K562 (cell line): ENCODE data around the gene GPR55. TPM values are rescaled to one million over a fixed set of nuclear protein-coding genes. Genes with fewer than 3 reads are reported as not detected.

Experiments used
- ATAC-seq: fragments of 200-7000 bp; cut with Tn5 transposase; 3 replicates; pipeline ENCODE4 v1.9.1; 2020; ENCODE audit warnings: moderate library complexity
- BruUV-seq: library from RNA; stranded (reverse); fragments of 400-500 nt; replicated peaks from 2 replicates; lab custom pipeline; 2021; lab: Mats Ljungman, UMichigan
- CTCF ChIA-PET: fragments of 300-600 bp; formaldehyde crosslinking; extraction: SDS; loops from one replicate; lab custom pipeline; 2021; ENCODE audit warnings: low intra/inter-chr PET ratio; lab: Yijun Ruan, JAX
- POLR2A ChIA-PET: fragments of 300-600, 350-650 bp; sonication (Branson Sonifier 250); formaldehyde crosslinking; extraction: SDS; loops from one replicate; lab custom pipeline; 2021; ENCODE audit warnings: antibody characterized with exemption, inconsistent platforms; lab: Yijun Ruan, JAX
- DNase-seq, 4 experiments: peaks; one replicate each; pipeline versions ENCODE4 v3.0.0 to v3.0.0-alpha.2; 2011 to 2018; ENCODE audit warnings: low spot score in 3 of 4, mixed read lengths in 3 of 4; ENCODE audit errors: extremely low read depth in 1 of 4
- FAIRE-seq: peaks from 2 replicates; lab custom pipeline; 2011; peaks lifted over from hg19 to GRCh38; lab: Jason Lieb, UNC
- H2AFZ ChIP-seq: 2 replicates; pipeline ENCODE4 v1.6.0; 2011; ENCODE audit warnings: low read depth, low read length, control low read depth, inconsistent platforms
- H3K27ac ChIP-seq: fragments of 200-600 bp; 3 replicates; pipeline ENCODE4 v1.8.0; 2011; ENCODE audit warnings: low read depth, mild to moderate bottlenecking, control low read depth, inconsistent platforms, low read length, moderate library complexity, mixed read lengths; ENCODE audit errors: extremely low read depth
- H3K27me3 ChIP-seq, 2 experiments: fragments of 300-600 bp in 1 of 2; 2 replicates in 1 of 2; 3 replicates in 1 of 2; pipeline versions ENCODE4 v1.6.0 to v1.8.0; 2011; ENCODE audit warnings: inconsistent platforms in 2 of 2, low read length in 2 of 2, mild to moderate bottlenecking in 1 of 2, mixed read lengths in 1 of 2, moderate library complexity in 1 of 2; ENCODE audit not compliant: control insufficient read depth in 2 of 2, insufficient read depth in 2 of 2
- H3K36me3 ChIP-seq: fragments of 300-600 bp; 3 replicates; pipeline ENCODE4 v1.8.0; 2011; ENCODE audit warnings: mild to moderate bottlenecking, low read length, inconsistent platforms; ENCODE audit not compliant: control insufficient read depth, insufficient read depth
- H3K4me1 ChIP-seq, 2 experiments: fragments of 200-600 bp in 1 of 2; replicated peaks in 1 of 2; 2 replicates in 1 of 2; 3 replicates in 1 of 2; pipeline versions ENCODE4 v1.5.1 to v1.8.0; 2011; ENCODE audit warnings: inconsistent platforms in 2 of 2, low read length in 2 of 2, mild to moderate bottlenecking in 1 of 2, mixed read lengths in 1 of 2, moderate library complexity in 1 of 2; ENCODE audit not compliant: control insufficient read depth in 2 of 2, insufficient read depth in 2 of 2
- H3K4me2 ChIP-seq: 2 replicates; pipeline ENCODE4 v1.6.1; 2011; ENCODE audit warnings: low read length, control low read depth, inconsistent platforms, mixed read lengths; ENCODE audit not compliant: insufficient read depth
- H3K4me3 ChIP-seq: fragments of 200-600 bp; sonication (generic), shearing (Covaris generic); 2 replicates; pipeline ENCODE4 v1.5.1; 2016; ENCODE audit warnings: control low read depth, inconsistent platforms
- H3K79me2 ChIP-seq: fragments of 200-600 bp; 3 replicates; pipeline ENCODE4 v1.8.0; 2011; ENCODE audit warnings: low read length, inconsistent platforms; ENCODE audit not compliant: control insufficient read depth, insufficient read depth
- H3K9ac ChIP-seq, 2 experiments: 2 replicates each; pipeline versions ENCODE4 v1.6.0 to v1.6.1; 2011; ENCODE audit warnings: low read depth in 2 of 2, low read length in 2 of 2, control low read depth in 1 of 2, inconsistent platforms in 1 of 2, mild to moderate bottlenecking in 1 of 2, mixed read lengths in 1 of 2; ENCODE audit not compliant: insufficient read depth in 1 of 2
- H3K9me1 ChIP-seq: one replicate; pipeline ENCODE4 v1.6.0; 2011; ENCODE audit warnings: inconsistent platforms, mild to moderate bottlenecking, low read length, moderate library complexity; ENCODE audit not compliant: control insufficient read depth, insufficient read depth
- H3K9me3 ChIP-seq: replicated peaks from 2 replicates; pipeline ENCODE4 v1.5.1; 2011; ENCODE audit warnings: low read depth, low read length, inconsistent platforms; ENCODE audit not compliant: control insufficient read depth, insufficient read depth
- H4K20me1 ChIP-seq: replicated peaks from 2 replicates; pipeline ENCODE4 v1.6.1; 2011; ENCODE audit warnings: low read length, inconsistent platforms, mixed read lengths; ENCODE audit not compliant: control insufficient read depth, insufficient read depth
- BCL6 ChIP-seq: fragments of 250-450 bp; sonication (Bioruptor Pico); IDR thresholded peaks from 2 replicates; pipeline ENCODE4 v1.4.0; 2020
- BRCA1 ChIP-seq, 2 experiments: fragments of 450-650 bp in 1 of 2; sonication (generic) in 1 of 2; formaldehyde crosslinking in 1 of 2; IDR thresholded peaks; 2 replicates each; pipeline versions ENCODE4 v1.5.0 to v1.6.1; 2017 to 2020; ENCODE audit warnings: mild to moderate bottlenecking in 1 of 2, missing genetic modification reagents in 1 of 2
- CEBPG ChIP-seq, 3 experiments: fragments of 200-800 bp in 1 of 3; sonication (Bioruptor generic) in 1 of 3; sonication (generic) in 1 of 3; formaldehyde crosslinking in 1 of 3; IDR thresholded peaks in 2 of 3; conservative IDR thresholded peaks in 1 of 3; 2 replicates each; pipeline versions ENCODE4 v1.6.1 to v1.8.0; 2016 to 2022; ENCODE audit warnings: missing compliant biosample characterization in 2 of 3, missing genetic modification characterization in 2 of 3, mild to moderate bottlenecking in 1 of 3, missing genetic modification reagents in 1 of 3
- FOSL1 ChIP-seq: fragments of 200-800 bp; sonication (Bioruptor generic); conservative IDR thresholded peaks from 2 replicates; pipeline ENCODE4 v1.6.1; 2016; ENCODE audit warnings: missing genetic modification characterization, missing compliant biosample characterization
- NFXL1 ChIP-seq: fragments of 450-650 bp; formaldehyde crosslinking; IDR thresholded peaks from 2 replicates; pipeline ENCODE4 v1.4.0; 2021; ENCODE audit warnings: mild to moderate bottlenecking
- NRF1 ChIP-seq, 2 experiments: fragments of 450-650 bp; IDR thresholded peaks in 1 of 2; conservative IDR thresholded peaks in 1 of 2; 2 replicates each; pipeline ENCODE4 v1.6.1; 2014; ENCODE audit warnings: mild to moderate bottlenecking in 2 of 2
- POLR2B ChIP-seq: fragments of 450-650 bp; IDR thresholded peaks from 2 replicates; pipeline ENCODE4 v1.6.1; 2018; ENCODE audit warnings: low read depth; ENCODE audit not compliant: partially characterized antibody
- RBM15 ChIP-seq: fragments of 200-400 bp; formaldehyde crosslinking; IDR thresholded peaks from 2 replicates; pipeline ENCODE4 v1.6.1; 2018; ENCODE audit warnings: mild to moderate bottlenecking, low read length, moderate library complexity; ENCODE audit not compliant: insufficient read depth
- TGIF2 ChIP-seq: sonication (generic); formaldehyde crosslinking; IDR thresholded peaks from 2 replicates; pipeline ENCODE4 v1.8.1; 2022; ENCODE audit warnings: mild to moderate bottlenecking, missing genetic modification reagents, moderate library complexity
- TRIM24 ChIP-seq, 2 experiments: fragments of 450-650 bp; IDR thresholded peaks; 2 replicates each; pipeline ENCODE4 v1.6.1; 2016
- ZNF384 ChIP-seq: IDR thresholded peaks from 2 replicates; pipeline ENCODE4 v1.6.1; 2012; ENCODE audit warnings: low read depth, low read length, improper control_type of control experiment
- ZNF583 ChIP-seq: fragments of 250-450 bp; sonication (Bioruptor Pico); IDR thresholded peaks from 2 replicates; pipeline ENCODE4 v1.4.0; 2020
- WGBS: fragments of 100-300 bp; shearing (Covaris generic); methylation state at CpG from one replicate; pipeline ENCODE4 v1.1.6; 2016; ENCODE audit warnings: low coverage, mixed read lengths; ENCODE audit not compliant: insufficient coverage; ENCODE audit errors: missing lambda C conversion rate; 5-methylcytosine and 5-hydroxymethylcytosine counted together
- in situ Hi-C: fragments of 300-500 bp; cut with MboI; formaldehyde crosslinking; loops from 4 replicates; pipeline ENCODE4 v1.15.0; 2018; ENCODE audit warnings: inconsistent platforms, mixed read lengths
- intact Hi-C: fragments of 100-400 bp; cut with micrococcal nuclease; formaldehyde crosslinking; loops from 2 replicates; pipeline ENCODE4 v1.14.2; 2022
- polyA plus RNA-seq, 8 experiments: library from polyadenylated mRNA; depleted of rRNA in 4 of 8; stranded (reverse) in 5 of 8; unstranded in 3 of 8; fragments of >200 nt; fragmentation: Nextera tagmentation in 2 of 8; fragmentation: Illumina TruSeq in 1 of 8; extraction: Ambion mirVana in 2 of 8; extraction: Trizol in 1 of 8; gene quantifications; 2 replicates each; pipeline versions ENCODE4 v1.2.1 to v1.2.3, GENCODE V29; 2011 to 2014; ENCODE audit warnings: inconsistent platforms in 1 of 8, missing spikeins in 1 of 8
- total RNA-seq, 7 experiments: library from RNA; depleted of rRNA in 6 of 7; stranded (reverse); fragments of >200 nt in 6 of 7; fragmentation: Illumina TruSeq in 2 of 7; extraction: Trizol in 2 of 7; gene quantifications; 2 replicates each; pipeline versions ENCODE4 v1.2.1 to v1.2.3, GENCODE V29; 2011 to 2021; ENCODE audit warnings: low replicate concordance in 1 of 7
- TF ChIP-seq, protein P1 (sequence below): fragments of 250-450 bp; sonication (Bioruptor Pico); IDR thresholded peaks from 2 replicates; pipeline ENCODE4 v1.9.0; 2021; ENCODE audit warnings: mild to moderate bottlenecking
- TF ChIP-seq, protein P2 (sequence below), 2 experiments: IDR thresholded peaks; 2 replicates each; pipeline ENCODE4 v1.6.1; 2011; ENCODE audit warnings: borderline replicate concordance in 1 of 2, control low read depth in 1 of 2, low read depth in 1 of 2, low read length in 1 of 2, mild to moderate bottlenecking in 1 of 2, mixed read lengths in 1 of 2, moderate library complexity in 1 of 2; ENCODE audit not compliant: insufficient read depth in 1 of 2, insufficient read length in 1 of 2, poor library complexity in 1 of 2, severe bottlenecking in 1 of 2; ENCODE audit errors: extremely low read depth in 1 of 2

GPR55 gene
- total and polyA plus RNA-seq, 9 of the 15 experiments (the other 6 are each of a cell fraction or from before 2014, with no cell fraction given) = 0.11 to 0.49 (median 0.27) TPM

DNA sequence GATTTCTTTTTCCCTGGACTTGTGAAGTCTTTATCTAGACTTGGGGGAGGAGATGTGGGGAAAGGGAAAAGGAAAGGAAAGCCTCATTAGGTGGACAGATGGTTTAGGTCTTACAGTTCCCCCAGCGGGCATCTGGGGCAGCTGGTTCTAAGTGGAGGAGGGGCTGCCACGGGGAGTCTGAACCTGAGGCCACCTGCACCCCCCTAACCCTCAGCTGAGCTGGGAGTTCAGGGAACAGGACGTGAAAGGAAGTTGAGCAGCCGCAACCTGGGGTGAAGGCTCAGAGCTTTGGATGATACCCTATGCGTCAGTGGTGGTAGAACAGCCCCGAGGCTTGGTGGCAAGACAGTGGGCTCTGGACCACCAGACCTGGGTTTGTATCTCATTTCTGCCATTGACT lies 33.5 kb downstream of the GPR55 start:
- Histone ChIP-seq H2AFZ (no peak overlapping the region), H3K36me3 (no peaks in the 10 kb centered on the region), H3K4me2 (no peak overlapping the region), H3K79me2 (no peaks in the 10 kb centered on the region), H3K27ac (no peak overlapping the region), H3K9me1 (no peaks in the 10 kb centered on the region), H4K20me1 (no peaks in the 10 kb centered on the region), H3K9ac (no peak overlapping the region), H3K9me3 (no peaks in the 10 kb centered on the region), H3K4me3 (no peak overlapping the region), H3K4me1 (peaks cover 0 to 3% of the 10 kb centered on the region in 2 experiments; a peak in 3 of 5 replicates), H3K27me3 (peaks cover 2 to 49% of the 10 kb centered on the region in 2 experiments; a peak in 4 of 5 replicates)
- ATAC-seq (no peak), FAIRE-seq (no peak), DNase-seq (no peak)
- intact Hi-C loops = no loop called here
- ChIA-PET CTCF (no interaction called here), POLR2A (no interaction called here)
- no TSS peak for BruUV-seq
- in situ Hi-C loops = no loop called here
- WGBS = 15% methylated on average over 5 of the region's 6 CpGs
- TF ChIP-seq ZNF384 (no peak), FOSL1 (tag) (no peak), CEBPG (CRISPR knock-in tag; IDR thresholded peaks at IDR 0.05) (no peak), CEBPG (tag; conservative IDR thresholded peaks at IDR 0.05 in 1 of 2, IDR thresholded peaks at IDR 0.05 in 1 of 2) (no peak), BRCA1 (IDR thresholded peaks at IDR 0.05) (no peak), BRCA1 (CRISPR knock-in tag; IDR thresholded peaks at IDR 0.05) (no peak), TRIM24 (IDR thresholded peaks at IDR 0.05) (no peak), BCL6 (CRISPR knock-in tag) (no peak), NFXL1 (CRISPR knock-in tag) (no peak), RBM15 (no peak), NRF1 (conservative IDR thresholded peaks at IDR 0.05 in 1 of 2, IDR thresholded peaks at IDR 0.05 in 1 of 2) (no peak), TGIF2 (CRISPR knock-in tag) (no peak), POLR2B (no peak), ZNF583 (CRISPR knock-in tag) (no peak)
- TF ChIP-seq, protein P1, sequence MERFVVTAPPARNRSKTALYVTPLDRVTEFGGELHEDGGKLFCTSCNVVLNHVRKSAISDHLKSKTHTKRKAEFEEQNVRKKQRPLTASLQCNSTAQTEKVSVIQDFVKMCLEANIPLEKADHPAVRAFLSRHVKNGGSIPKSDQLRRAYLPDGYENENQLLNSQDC (CRISPR knock-in tag) = no peak
- TF ChIP-seq, protein P2, sequence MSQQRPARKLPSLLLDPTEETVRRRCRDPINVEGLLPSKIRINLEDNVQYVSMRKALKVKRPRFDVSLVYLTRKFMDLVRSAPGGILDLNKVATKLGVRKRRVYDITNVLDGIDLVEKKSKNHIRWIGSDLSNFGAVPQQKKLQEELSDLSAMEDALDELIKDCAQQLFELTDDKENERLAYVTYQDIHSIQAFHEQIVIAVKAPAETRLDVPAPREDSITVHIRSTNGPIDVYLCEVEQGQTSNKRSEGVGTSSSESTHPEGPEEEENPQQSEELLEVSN (IDR thresholded peaks at IDR 0.05; ENCODE audit: borderline replicate concordance in 1 of 2, extremely low read depth in 1 of 2, insufficient read depth in 1 of 2, insufficient read length in 1 of 2, low read depth in 1 of 2, low read length in 1 of 2, poor library complexity in 1 of 2, severe bottlenecking in 1 of 2) = no peak
